Sigmoid colon (tissue), 4 donors: ENCODE results near the gene SLC7A8.

Experiments
- POLR2A ChIP-seq, 2 donors: fragments of 450-650 bp; IDR thresholded peaks; one replicate each; pipeline ENCODE4 v1.6.1; 2016; ENCODE audit warnings: antibody characterized with exemption in 2 of 2, mild to moderate bottlenecking in 2 of 2, moderate library complexity in 2 of 2
- POLR2AphosphoS5 ChIP-seq, 4 donors: sonication (generic); formaldehyde crosslinking; IDR thresholded peaks; one replicate each; pipeline ENCODE4 v1.6.1; 2017; ENCODE audit warnings: antibody characterized with exemption in 4 of 4
- TF ChIP-seq, protein P1 (sequence below), 4 experiments: fragments of 450-650 bp in 3 of 4; fragments of 200-600 bp in 1 of 4; IDR thresholded peaks; one replicate each; pipeline ENCODE4 v1.5.1; 2016 to 2019; ENCODE audit warnings: antibody characterized with exemption in 4 of 4, mild to moderate bottlenecking in 3 of 4, moderate library complexity in 2 of 4

DNA sequence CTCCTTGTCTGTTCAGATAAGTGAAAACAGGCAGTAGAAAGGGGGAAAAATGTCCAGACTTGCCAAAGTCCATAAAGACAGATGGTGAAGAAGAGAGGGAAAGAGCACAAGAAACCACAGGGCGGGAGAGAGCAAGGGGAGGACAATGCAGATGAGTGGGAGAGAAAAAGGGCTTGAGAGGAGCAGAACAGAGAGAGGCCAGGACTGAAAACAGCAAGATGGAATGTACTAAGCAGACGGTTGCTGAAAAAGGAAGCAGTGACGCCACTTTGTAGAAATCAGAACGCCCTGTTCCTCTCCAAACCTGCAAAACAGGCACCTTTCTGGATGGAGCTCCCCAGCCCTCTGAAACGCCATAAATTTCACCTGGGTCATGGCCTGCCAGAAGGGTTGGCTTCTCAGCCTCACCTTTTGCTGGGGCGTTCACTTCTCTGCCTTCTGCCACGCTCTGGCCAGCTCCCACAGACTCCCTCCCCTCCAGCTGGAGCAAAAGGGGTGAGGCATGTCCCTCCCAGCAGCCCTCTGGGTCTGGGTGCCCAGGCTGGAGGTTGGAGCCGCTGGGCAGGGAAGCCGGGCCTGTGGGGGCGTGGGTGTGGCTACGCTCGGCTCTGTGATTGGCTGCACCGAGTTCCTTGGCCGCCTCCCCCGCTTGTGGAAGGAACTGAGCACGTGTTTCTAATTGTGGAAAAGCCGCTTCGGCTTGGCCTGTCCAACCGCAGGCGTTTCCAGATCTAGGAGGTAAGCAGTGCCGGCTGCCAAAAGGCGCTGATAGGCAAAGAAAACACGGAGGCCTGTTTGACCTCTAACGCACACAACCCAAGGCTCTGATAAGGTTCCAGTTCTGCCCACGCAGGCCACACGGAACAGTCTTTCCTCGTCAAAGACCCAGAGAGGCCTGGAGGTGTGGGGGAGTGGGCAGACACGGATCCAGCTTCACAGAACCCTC is 29.3 kb downstream of the SLC7A8 start:
- TF ChIP-seq, protein P1, sequence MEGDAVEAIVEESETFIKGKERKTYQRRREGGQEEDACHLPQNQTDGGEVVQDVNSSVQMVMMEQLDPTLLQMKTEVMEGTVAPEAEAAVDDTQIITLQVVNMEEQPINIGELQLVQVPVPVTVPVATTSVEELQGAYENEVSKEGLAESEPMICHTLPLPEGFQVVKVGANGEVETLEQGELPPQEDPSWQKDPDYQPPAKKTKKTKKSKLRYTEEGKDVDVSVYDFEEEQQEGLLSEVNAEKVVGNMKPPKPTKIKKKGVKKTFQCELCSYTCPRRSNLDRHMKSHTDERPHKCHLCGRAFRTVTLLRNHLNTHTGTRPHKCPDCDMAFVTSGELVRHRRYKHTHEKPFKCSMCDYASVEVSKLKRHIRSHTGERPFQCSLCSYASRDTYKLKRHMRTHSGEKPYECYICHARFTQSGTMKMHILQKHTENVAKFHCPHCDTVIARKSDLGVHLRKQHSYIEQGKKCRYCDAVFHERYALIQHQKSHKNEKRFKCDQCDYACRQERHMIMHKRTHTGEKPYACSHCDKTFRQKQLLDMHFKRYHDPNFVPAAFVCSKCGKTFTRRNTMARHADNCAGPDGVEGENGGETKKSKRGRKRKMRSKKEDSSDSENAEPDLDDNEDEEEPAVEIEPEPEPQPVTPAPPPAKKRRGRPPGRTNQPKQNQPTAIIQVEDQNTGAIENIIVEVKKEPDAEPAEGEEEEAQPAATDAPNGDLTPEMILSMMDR (IDR thresholded peaks at IDR 0.05), result no peak
- peak; percentile 8 to 24 for TF ChIP-seq POLR2A (IDR thresholded peaks at IDR 0.05)
- peak; percentile 39 to 75 (median 59) for TF ChIP-seq POLR2AphosphoS5 (IDR thresholded peaks at IDR 0.05)
